Ovary (tissue), 3 donors: ENCODE measurements around the gene CACNA2D3.

Source experiments
- CTCF ChIP-seq, 3 donors: fragments of 450-650 bp in 2 of 3; fragments of 200-600 bp in 1 of 3; IDR thresholded peaks; one replicate each; pipeline versions ENCODE4 v1.5.1 to v1.8.0; 2016 to 2022; ENCODE audit warnings: antibody characterized with exemption in 3 of 3, mild to moderate bottlenecking in 1 of 3
- EP300 ChIP-seq: sonication (generic); formaldehyde crosslinking; IDR thresholded peaks from one replicate; pipeline ENCODE4 v1.6.1; 2017; ENCODE audit warnings: antibody characterized with exemption
- POLR2A ChIP-seq: fragments of 450-650 bp; IDR thresholded peaks from one replicate; pipeline ENCODE4 v1.6.1; 2017; ENCODE audit warnings: antibody characterized with exemption, mild to moderate bottlenecking, moderate library complexity
- donor health status: DM: no; HTN: no; CAD: no.

- TF ChIP-seq CTCF (IDR thresholded peaks at IDR 0.05) (no peak), POLR2A (no peak), EP300 (no peak)
Measured at GRCh38 chr3:54312156-54312899, 190.0 kb downstream of the CACNA2D3 start.
